Measurements from ENCODE around the gene FAM168A. TPM values are rescaled to one million over a fixed set of nuclear protein-coding genes. Genes with fewer than 3 reads are reported as not detected.
A peak's percentile ranks its signal among the peaks of the same experiment; 100 is the strongest.

The FAM168A gene
- polyA plus RNA-seq, 2 of the 4 experiments (the other 2 are of a cell fraction), result 15.3 to 19.2 TPM

GRCh38 chr11:73598719-73599379, 937 bp upstream of the FAM168A start:
- FAIRE-seq (no peak), DNase-seq (ENCODE audit: low read depth in 1 of 2, low spot score in 1 of 2) (no peak), ATAC-seq (no peak)
- Histone ChIP-seq H3K4me1 (peaks cover 22% of the 10 kb centered on the region; the same call in 2 of the 3 replicates), H3K4me2 (peak overlapping the region; percentile 75), H3K27ac (peak overlapping the region; percentile 90 to 99), H3K4me3 (peak overlapping the region; percentile 86), H3K9me3 (no peaks in the 10 kb centered on the region)
- TF ChIP-seq PHF8 (IDR thresholded peaks at IDR 0.05; ENCODE audit: borderline replicate concordance, low read depth) (peak; percentile 70), FOSB (CRISPR knock-in tag; IDR thresholded peaks at IDR 0.05) (no peak), REST (IDR thresholded peaks at IDR 0.05) (no peak; the same call in 1 of the 2 replicates), CHD4 (IDR thresholded peaks at IDR 0.05; ENCODE audit: borderline replicate concordance) (no peak), ZFP36 (IDR thresholded peaks at IDR 0.05; ENCODE audit: borderline replicate concordance, partially characterized antibody) (no peak), HEYL (CRISPR knock-in tag; IDR thresholded peaks at IDR 0.05) (no peak), CEBPB (IDR thresholded peaks at IDR 0.05) (0 out of 4 replicates have a peak, but pooled peaks of 1 of the 2 experiments have one; percentile 14), KDM5A (IDR thresholded peaks at IDR 0.05) (0 out of 2 replicates have a peak, but pooled peaks have one; percentile 24), SMC3 (IDR thresholded peaks at IDR 0.05) (no peak), RAD21 (conservative IDR thresholded peaks at IDR 0.05 in 1 of 2, IDR thresholded peaks at IDR 0.05 in 1 of 2) (no peak)
- ChIA-PET CTCF (interaction anchor here (0.7 to 1.5 kb wide), 3 partner anchors 22 to 120 kb away, joined by 3 to 6 read pairs (median 5); no protein-coding TSS in a partner anchor), POLR2A (interaction anchor here (0.5 to 2.1 kb wide), 6 partner anchors 9 to 290 kb away, joined by 3 to 9 read pairs (median 4); no protein-coding TSS in a partner anchor)
- 14% methylated on average over 20 of the region's 20 CpGs for WGBS (ENCODE audit: missing lambda C conversion rate)

- WGBS (ENCODE audit: missing lambda C conversion rate), result 15% methylated on average over 10 of the region's 27 CpGs
- Histone ChIP-seq H3K9me3 (no peaks in the 10 kb centered on the region), H3K27ac (peak overlapping the region; percentile 90 to 99), H3K4me2 (peak overlapping the region; percentile 93), H3K4me3 (peak overlapping the region; percentile 86), H3K4me1 (peaks cover 23% of the 10 kb centered on the region; the same call in 2 of the 3 replicates)
- no peak for TF ChIP-seq ELK1 (IDR thresholded peaks at IDR 0.05; ENCODE audit: low read depth, low read length)
- no peak for TF ChIP-seq HOXB13 (CRISPR knock-in tag; IDR thresholded peaks at IDR 0.05; ENCODE audit: low read depth)
- TF ChIP-seq HOXA7 (CRISPR knock-in tag; IDR thresholded peaks at IDR 0.05), result no peak
- no peak for TF ChIP-seq RCOR1 (IDR thresholded peaks at IDR 0.05; ENCODE audit: low read depth, low read length)
- TF ChIP-seq ESRRA (IDR thresholded peaks at IDR 0.05; ENCODE audit: borderline replicate concordance, low read length), result no peak
- no peak for TF ChIP-seq POLR2AphosphoS2 (conservative IDR thresholded peaks at IDR 0.05; ENCODE audit: low read length)
- TF ChIP-seq POLR2A (IDR thresholded peaks at IDR 0.05; ENCODE audit: low read length), result no peak
- no peak for TF ChIP-seq RNF2 (IDR thresholded peaks at IDR 0.05; ENCODE audit: borderline replicate concordance, low read depth)
- no peak for TF ChIP-seq FOSB (CRISPR knock-in tag; IDR thresholded peaks at IDR 0.05)
- no peak for TF ChIP-seq PHF8 (IDR thresholded peaks at IDR 0.05; ENCODE audit: borderline replicate concordance, low read depth)
- no peak for DNase-seq (ENCODE audit: low read depth in 1 of 2, low spot score in 1 of 2)
- ChIA-PET POLR2A (interaction anchor here (1.0 to 1.3 kb wide), 2 partner anchors 107 to 288 kb away, joined by 5 to 12 read pairs; no protein-coding TSS in a partner anchor), CTCF (interaction anchor here (1.0 kb wide), 2 partner anchors 9 to 63 kb away, joined by 3 read pairs; no protein-coding TSS in a partner anchor)
- no peak for ATAC-seq
- FAIRE-seq, result no peak
These were observed 466 bp downstream of the FAM168A start for GRCh38 chr11:73597336-73597955.

All from A549 (cell line).